Measurements from ENCODE around the gene WDR64.

Gene WDR64

DNA sequence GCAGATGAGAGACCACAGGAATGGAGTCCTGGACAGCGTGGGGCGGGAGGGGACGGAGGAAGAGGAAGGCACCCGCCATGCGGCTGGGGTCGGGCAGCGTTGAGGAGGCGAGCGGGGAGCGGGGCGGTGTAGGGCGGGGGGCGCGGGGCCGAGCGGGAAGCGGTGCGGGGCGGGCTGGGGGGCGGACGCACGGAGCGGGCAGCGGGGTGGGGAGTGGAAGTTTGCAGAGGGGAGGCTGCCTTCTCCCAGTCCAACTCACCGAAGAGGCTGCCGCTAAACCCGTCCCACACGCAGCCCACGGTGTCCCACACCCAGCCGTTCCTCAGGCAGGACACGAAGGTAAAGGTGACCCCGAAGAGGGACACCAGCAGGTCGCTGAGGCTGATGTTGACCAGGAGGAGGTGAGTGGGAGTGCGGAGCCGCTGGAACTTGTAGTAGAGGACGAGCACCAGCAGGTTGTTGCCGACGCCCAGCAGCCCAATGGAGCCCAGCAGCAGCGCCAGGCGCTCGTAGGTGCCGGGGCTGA lies 12.4 kb upstream of the WDR64 start:
- Histone ChIP-seq H3K9me3 (ENCODE audit: control insufficient read depth in 5 of 5, low read length in 5 of 5) (peaks cover 0 to 2% (median 0%) of the 10 kb centered on the region in 5 donors), H3K36me3 (ENCODE audit: control insufficient read depth in 5 of 5, insufficient read depth in 5 of 5, low read length in 5 of 5) (peaks cover 0 to 2% (median 0%) of the 10 kb centered on the region in 5 donors), H3K4me1 (ENCODE audit: control insufficient read depth in 5 of 5, insufficient read depth in 5 of 5, low read length in 5 of 5) (peaks cover 0 to 23% (median 15%) of the 10 kb centered on the region in 5 donors), H3K9ac (ENCODE audit: low read length in 5 of 5) (peak overlapping the region in 4 of 5 donors; percentile 84 to 91 (median 86)), H3K27me3 (ENCODE audit: control insufficient read depth in 5 of 5, insufficient read depth in 4 of 5, low read length in 5 of 5) (no peaks in the 10 kb centered on the region), H3K27ac (ENCODE audit: low read depth, low read length) (peak overlapping the region; percentile 49), H3K4me3 (ENCODE audit: low read depth in 1 of 5, low read length in 5 of 5) (peak overlapping the region; percentile 87 to 99 (median 94))

DNA sequence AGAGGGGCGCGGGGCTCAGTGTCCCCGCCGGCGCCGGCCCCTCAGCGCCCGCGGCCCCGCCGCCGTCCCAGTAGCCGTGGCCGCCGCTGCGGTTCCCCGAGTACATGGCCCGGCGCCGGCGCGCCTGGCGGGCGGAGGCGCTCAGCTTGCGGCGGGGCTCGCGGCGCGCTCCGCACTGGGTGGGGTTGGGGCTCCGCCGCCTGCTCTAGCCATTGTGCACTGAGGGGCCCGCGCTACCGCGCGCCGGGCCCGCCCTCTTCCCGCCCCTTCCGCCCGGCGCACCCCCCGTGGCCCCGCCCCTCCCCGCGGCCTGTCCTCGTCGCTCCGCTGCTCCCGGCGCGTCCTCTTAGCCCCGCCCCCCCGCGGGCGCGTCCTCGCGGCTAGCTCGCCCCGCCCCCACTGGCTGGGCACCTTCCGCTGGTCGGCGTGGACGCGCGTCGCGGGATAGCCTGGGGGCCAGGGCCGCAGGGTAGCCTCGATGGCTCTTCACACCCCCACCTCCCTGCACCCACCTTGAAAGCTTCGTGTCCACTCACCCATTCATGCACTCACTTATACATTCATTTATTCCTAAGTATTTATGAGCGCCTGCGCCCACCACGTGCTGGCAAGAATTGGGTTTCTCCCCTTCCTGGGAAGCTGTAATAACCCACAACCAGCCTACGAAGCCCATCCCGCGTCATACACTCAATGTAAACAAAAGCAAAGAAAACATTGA lies 11.8 kb upstream of the WDR64 start, which contains the start of the genes CHML and OPN3:
Gene CHML, minus strand, starts transcription at position 221 of the 718 bp plus-strand sequence. CDS start 4,603 bp downstream, outside the sequence.
Gene OPN3, minus strand, starts transcription at position 221 of the 718 bp plus-strand sequence. Its CDS starts 115 bp downstream, at position 106.
- peaks cover 0 to 2% (median 0%) of the 10 kb centered on the region in 5 donors for H3K9me3 ChIP-seq (ENCODE audit: control insufficient read depth in 5 of 5, low read length in 5 of 5)
- peak within 1 kb of the TSS; percentile 87 to 99 (median 94) for H3K4me3 ChIP-seq (ENCODE audit: low read depth in 1 of 5, low read length in 5 of 5)
- H3K27me3 ChIP-seq (ENCODE audit: control insufficient read depth in 5 of 5, insufficient read depth in 4 of 5, low read length in 5 of 5): no peaks in the 10 kb centered on the region
- peaks cover 0 to 23% (median 15%) of the 10 kb centered on the region in 5 donors for H3K4me1 ChIP-seq (ENCODE audit: control insufficient read depth in 5 of 5, insufficient read depth in 5 of 5, low read length in 5 of 5)
- H3K36me3 ChIP-seq (ENCODE audit: control insufficient read depth in 5 of 5, insufficient read depth in 5 of 5, low read length in 5 of 5): peaks cover 0 to 1% (median 0%) of the 10 kb centered on the region in 5 donors
- peak within 1 kb of the TSS in 4 of 5 donors; percentile 84 to 91 (median 86) for H3K9ac ChIP-seq (ENCODE audit: low read length in 5 of 5)
- H3K27ac ChIP-seq (ENCODE audit: low read depth, low read length): peak within 1 kb of the TSS; percentile 49

DNA sequence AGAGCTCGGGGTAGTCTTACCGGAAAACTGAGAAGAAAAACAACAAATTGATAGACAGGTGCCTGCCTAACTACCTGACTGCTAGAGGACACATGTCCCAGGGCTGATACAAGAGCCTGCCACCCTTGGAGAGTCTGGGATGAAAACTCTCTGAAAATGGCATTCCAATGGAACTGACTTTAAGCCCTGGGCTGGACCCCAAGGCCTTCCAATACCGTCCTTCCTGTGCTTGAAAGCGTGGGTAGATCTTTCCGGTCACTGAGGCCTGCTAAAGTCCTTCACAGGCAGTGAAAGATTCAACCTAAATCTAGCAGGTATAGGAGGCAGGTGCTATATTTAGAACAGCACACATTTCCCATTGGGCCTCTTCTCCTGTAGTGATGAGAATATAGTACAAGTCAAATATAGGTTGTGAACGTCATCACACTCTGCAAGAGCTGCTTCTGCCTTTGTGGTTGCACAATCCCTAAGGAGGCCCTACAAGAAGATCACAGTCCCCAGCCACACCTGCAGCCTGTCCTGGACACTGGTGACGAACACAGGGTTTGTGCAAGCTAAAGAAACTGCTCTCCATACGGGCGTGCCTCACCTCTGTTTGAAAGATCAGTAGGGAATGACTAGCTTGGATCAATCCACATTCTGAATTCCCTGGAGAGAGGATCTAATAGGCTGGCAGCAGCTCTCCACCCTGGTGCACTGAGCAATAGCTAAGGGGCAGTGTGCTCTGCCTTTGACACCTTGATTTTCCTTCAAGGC lies 11.0 kb upstream of the WDR64 start:
- Histone ChIP-seq H3K27me3 (ENCODE audit: control insufficient read depth in 5 of 5, insufficient read depth in 4 of 5, low read length in 5 of 5) (no peaks in the 10 kb centered on the region), H3K36me3 (ENCODE audit: control insufficient read depth in 5 of 5, insufficient read depth in 5 of 5, low read length in 5 of 5) (no peaks in the 10 kb centered on the region), H3K27ac (ENCODE audit: low read depth, low read length) (no peak overlapping the region), H3K4me1 (ENCODE audit: control insufficient read depth in 5 of 5, insufficient read depth in 5 of 5, low read length in 5 of 5) (peaks cover 0 to 23% (median 15%) of the 10 kb centered on the region in 5 donors), H3K9ac (ENCODE audit: low read length in 5 of 5) (peak overlapping the region in 2 of 5 donors; percentile 11 to 55), H3K4me3 (ENCODE audit: low read depth in 1 of 5, low read length in 5 of 5) (peak overlapping the region; percentile 59 to 88 (median 69)), H3K9me3 (ENCODE audit: control insufficient read depth in 5 of 5, low read length in 5 of 5) (peaks cover 0 to 2% (median 0%) of the 10 kb centered on the region in 5 donors)

DNA sequence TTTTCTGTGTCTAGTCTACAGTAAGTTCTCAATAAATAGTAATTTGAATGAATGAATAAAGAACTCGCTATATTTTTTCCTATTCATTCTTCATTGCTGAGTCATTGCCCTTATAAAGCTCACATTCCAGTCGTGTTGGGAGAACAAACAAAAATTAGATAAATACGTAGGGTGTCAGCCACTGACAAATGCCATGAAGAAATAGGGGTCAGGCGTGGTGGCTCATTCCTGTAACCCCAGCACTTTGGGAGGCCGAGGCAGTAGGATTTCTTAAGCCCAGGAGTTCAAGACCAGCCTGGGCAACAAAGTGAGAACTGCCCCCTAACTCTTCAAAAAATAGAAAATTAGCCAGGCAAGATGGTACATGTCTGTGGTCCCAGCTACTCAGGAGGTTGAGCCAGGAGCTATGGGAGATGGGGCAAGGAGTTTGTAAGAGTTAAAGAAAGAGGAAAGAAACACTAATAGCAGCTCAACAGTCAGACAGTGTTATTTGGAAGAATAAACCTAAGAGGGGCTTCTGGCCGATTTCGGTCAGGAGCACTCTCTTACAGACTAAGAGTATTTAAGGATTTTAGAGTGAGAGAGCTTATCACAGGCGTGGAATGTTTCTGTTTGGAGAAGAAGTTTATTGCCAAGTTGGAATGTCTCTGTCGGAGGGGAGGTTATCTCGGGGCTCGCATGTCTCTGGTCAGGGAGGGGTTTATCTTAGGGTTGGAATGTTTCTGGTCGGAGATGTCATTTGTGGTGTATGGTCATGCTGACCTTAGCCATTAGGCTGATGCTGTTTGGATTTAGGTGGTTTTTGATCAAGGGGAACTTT lies 10.1 kb upstream of the WDR64 start:
- H3K27ac ChIP-seq (ENCODE audit: low read depth, low read length): no peak overlapping the region

DNA sequence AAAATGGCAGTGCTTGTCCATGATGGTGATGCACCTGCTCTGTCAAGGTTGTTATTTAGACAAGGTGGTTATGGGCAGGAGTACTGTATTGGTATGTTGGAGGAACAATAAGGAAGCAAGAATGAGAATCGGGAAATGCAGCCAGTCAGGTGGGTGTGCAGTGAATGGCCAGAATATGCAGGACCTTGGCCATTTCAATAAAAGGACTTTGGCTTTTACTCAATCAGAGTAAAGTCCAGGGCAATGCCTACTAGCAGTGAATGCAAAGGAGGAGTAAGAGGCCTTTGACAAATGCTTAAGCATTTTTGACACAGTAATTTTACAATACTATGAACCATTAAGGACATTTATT lies 9.5 kb upstream of the WDR64 start:
- Histone ChIP-seq H3K4me3 (ENCODE audit: low read depth in 1 of 5, low read length in 5 of 5) (no peak overlapping the region), H3K27ac (ENCODE audit: low read depth, low read length) (no peak overlapping the region), H3K4me1 (ENCODE audit: control insufficient read depth in 5 of 5, insufficient read depth in 5 of 5, low read length in 5 of 5) (peaks cover 0 to 18% (median 10%) of the 10 kb centered on the region in 5 donors), H3K9ac (ENCODE audit: low read length in 5 of 5) (no peak overlapping the region), H3K9me3 (ENCODE audit: control insufficient read depth in 5 of 5, low read length in 5 of 5) (peaks cover 0 to 2% (median 0%) of the 10 kb centered on the region in 5 donors), H3K27me3 (ENCODE audit: control insufficient read depth in 5 of 5, insufficient read depth in 4 of 5, low read length in 5 of 5) (no peaks in the 10 kb centered on the region), H3K36me3 (ENCODE audit: control insufficient read depth in 5 of 5, insufficient read depth in 5 of 5, low read length in 5 of 5) (no peaks in the 10 kb centered on the region)

More for the DNA sequence above, 10.1 kb upstream of the WDR64 start:
- Histone ChIP-seq H3K9ac (ENCODE audit: low read length in 5 of 5) (no peak overlapping the region), H3K4me1 (ENCODE audit: control insufficient read depth in 5 of 5, insufficient read depth in 5 of 5, low read length in 5 of 5) (peaks cover 0 to 22% (median 15%) of the 10 kb centered on the region in 5 donors), H3K36me3 (ENCODE audit: control insufficient read depth in 5 of 5, insufficient read depth in 5 of 5, low read length in 5 of 5) (no peaks in the 10 kb centered on the region), H3K4me3 (ENCODE audit: low read depth in 1 of 5, low read length in 5 of 5) (no peak overlapping the region), H3K9me3 (ENCODE audit: control insufficient read depth in 5 of 5, low read length in 5 of 5) (peaks cover 0 to 2% (median 0%) of the 10 kb centered on the region in 5 donors), H3K27me3 (ENCODE audit: control insufficient read depth in 5 of 5, insufficient read depth in 4 of 5, low read length in 5 of 5) (no peaks in the 10 kb centered on the region)

DNA sequence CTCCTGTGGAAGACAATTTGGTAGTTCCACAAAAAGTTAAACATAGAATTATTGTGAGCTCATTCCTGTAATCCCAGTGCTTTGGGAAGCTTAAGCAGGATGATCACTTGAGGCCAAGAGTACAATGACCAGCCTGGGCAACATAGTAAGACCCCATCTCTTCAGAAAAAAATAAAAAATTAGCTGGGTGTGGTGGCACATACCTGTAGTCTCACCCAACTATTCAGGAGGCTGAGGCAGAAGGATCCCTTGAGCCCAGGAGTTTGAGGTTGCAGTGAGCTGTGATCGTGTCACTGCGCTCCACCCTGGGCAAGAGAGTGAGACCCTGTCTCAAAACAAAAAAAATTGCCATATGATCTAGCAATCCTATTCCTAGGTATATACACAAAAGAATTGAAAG lies 7.8 kb upstream of the WDR64 start:
- H3K4me3 ChIP-seq (ENCODE audit: low read depth in 1 of 5, low read length in 5 of 5): no peak overlapping the region
- no peaks in the 10 kb centered on the region for H3K36me3 ChIP-seq (ENCODE audit: control insufficient read depth in 5 of 5, insufficient read depth in 5 of 5, low read length in 5 of 5)
- H3K27me3 ChIP-seq (ENCODE audit: control insufficient read depth in 5 of 5, insufficient read depth in 4 of 5, low read length in 5 of 5): no peaks in the 10 kb centered on the region
- no peak overlapping the region for H3K27ac ChIP-seq (ENCODE audit: low read depth, low read length)
- H3K9ac ChIP-seq (ENCODE audit: low read length in 5 of 5): no peak overlapping the region
- peaks cover 0 to 2% (median 0%) of the 10 kb centered on the region in 5 donors for H3K9me3 ChIP-seq (ENCODE audit: control insufficient read depth in 5 of 5, low read length in 5 of 5)
- H3K4me1 ChIP-seq (ENCODE audit: control insufficient read depth in 5 of 5, insufficient read depth in 5 of 5, low read length in 5 of 5): peaks cover 0 to 7% (median 5%) of the 10 kb centered on the region in 5 donors

DNA sequence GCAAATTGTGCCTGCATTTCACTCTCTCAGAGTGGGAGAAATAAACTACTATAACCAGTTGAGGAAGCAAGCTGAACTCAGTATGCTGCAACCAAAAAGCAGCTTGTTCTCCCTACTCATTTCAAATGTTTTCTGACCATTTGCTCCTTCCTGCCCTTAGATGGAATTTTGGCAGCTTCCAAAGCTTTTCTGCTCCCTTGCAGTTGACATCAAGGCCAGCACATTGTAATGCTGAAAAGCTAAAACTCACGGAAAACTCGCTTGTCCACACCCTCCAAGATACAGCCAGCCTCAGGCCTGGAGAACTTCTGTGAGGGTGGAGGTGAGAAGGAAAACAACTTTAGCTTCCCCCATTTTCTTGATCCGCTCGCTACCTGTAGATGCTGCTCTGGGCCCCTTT lies 6.9 kb upstream of the WDR64 start:
- peaks cover 0 to 3% (median 0%) of the 10 kb centered on the region in 5 donors for H3K27me3 ChIP-seq (ENCODE audit: control insufficient read depth in 5 of 5, insufficient read depth in 4 of 5, low read length in 5 of 5)
- peaks cover 0 to 6% (median 3%) of the 10 kb centered on the region in 5 donors for H3K4me1 ChIP-seq (ENCODE audit: control insufficient read depth in 5 of 5, insufficient read depth in 5 of 5, low read length in 5 of 5)
- peaks cover 0 to 2% (median 0%) of the 10 kb centered on the region in 5 donors for H3K9me3 ChIP-seq (ENCODE audit: control insufficient read depth in 5 of 5, low read length in 5 of 5)
- no peaks in the 10 kb centered on the region for H3K36me3 ChIP-seq (ENCODE audit: control insufficient read depth in 5 of 5, insufficient read depth in 5 of 5, low read length in 5 of 5)
- H3K27ac ChIP-seq (ENCODE audit: low read depth, low read length): no peak overlapping the region
- H3K4me3 ChIP-seq (ENCODE audit: low read depth in 1 of 5, low read length in 5 of 5): no peak overlapping the region
- H3K9ac ChIP-seq (ENCODE audit: low read length in 5 of 5): no peak overlapping the region

DNA sequence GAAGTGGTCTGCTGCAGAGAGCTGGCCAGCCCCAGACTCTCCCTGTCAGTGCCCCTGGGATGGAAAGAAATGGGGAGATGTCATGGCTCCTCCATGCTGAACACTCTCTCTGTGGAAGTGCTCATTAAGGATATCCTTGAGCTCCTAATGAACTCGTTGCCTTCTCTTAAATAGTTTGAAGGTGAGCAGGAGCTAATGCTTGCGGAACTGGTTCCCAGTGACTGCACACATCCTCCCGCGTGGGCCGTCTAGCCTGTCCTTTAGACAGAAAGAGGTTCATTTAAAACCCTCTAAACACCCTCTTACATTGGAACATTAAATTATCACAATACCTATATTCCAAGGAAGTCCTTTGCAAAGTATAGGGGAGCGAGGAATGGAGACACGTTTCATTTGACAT lies 5.9 kb upstream of the WDR64 start:
- H3K4me3 ChIP-seq (ENCODE audit: low read depth in 1 of 5, low read length in 5 of 5): no peak overlapping the region
- no peaks in the 10 kb centered on the region for H3K4me1 ChIP-seq (ENCODE audit: control insufficient read depth in 5 of 5, insufficient read depth in 5 of 5, low read length in 5 of 5)
- H3K27me3 ChIP-seq (ENCODE audit: control insufficient read depth in 5 of 5, insufficient read depth in 4 of 5, low read length in 5 of 5): peaks cover 0 to 3% (median 0%) of the 10 kb centered on the region in 5 donors
- H3K27ac ChIP-seq (ENCODE audit: low read depth, low read length): no peak overlapping the region
- no peaks in the 10 kb centered on the region for H3K36me3 ChIP-seq (ENCODE audit: control insufficient read depth in 5 of 5, insufficient read depth in 5 of 5, low read length in 5 of 5)
- H3K9me3 ChIP-seq (ENCODE audit: control insufficient read depth in 5 of 5, low read length in 5 of 5): peaks cover 0 to 2% (median 0%) of the 10 kb centered on the region in 5 donors
- no peak overlapping the region for H3K9ac ChIP-seq (ENCODE audit: low read length in 5 of 5)

DNA sequence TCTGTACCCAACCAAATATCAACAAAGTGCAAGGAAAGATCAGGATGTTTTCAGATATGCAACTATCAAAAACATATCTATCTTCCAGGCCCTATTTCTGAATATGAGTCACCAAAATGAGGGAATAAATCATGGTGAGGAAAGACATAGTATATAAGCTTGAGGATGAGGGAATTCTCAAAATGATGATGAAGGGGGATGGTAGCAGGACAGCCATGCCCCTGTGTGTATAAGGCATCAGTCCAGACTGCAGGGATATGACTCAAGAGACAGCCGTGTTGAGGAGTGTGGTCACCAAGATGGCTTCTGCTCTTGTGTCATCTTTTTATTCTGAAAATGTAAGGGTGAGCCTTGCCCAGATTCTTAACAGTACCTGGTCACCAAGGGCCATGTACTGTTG lies 4.4 kb upstream of the WDR64 start:
- Histone ChIP-seq H3K9ac (ENCODE audit: low read length in 5 of 5) (no peak overlapping the region), H3K36me3 (ENCODE audit: control insufficient read depth in 5 of 5, insufficient read depth in 5 of 5, low read length in 5 of 5) (no peaks in the 10 kb centered on the region), H3K4me3 (ENCODE audit: low read depth in 1 of 5, low read length in 5 of 5) (no peak overlapping the region), H3K4me1 (ENCODE audit: control insufficient read depth in 5 of 5, insufficient read depth in 5 of 5, low read length in 5 of 5) (no peaks in the 10 kb centered on the region), H3K27ac (ENCODE audit: low read depth, low read length) (no peak overlapping the region), H3K9me3 (ENCODE audit: control insufficient read depth in 5 of 5, low read length in 5 of 5) (no peaks in the 10 kb centered on the region), H3K27me3 (ENCODE audit: control insufficient read depth in 5 of 5, insufficient read depth in 4 of 5, low read length in 5 of 5) (peaks cover 0 to 3% (median 0%) of the 10 kb centered on the region in 5 donors)
